Measurements from ENCODE around the gene FEM1B. TPM values are rescaled to one million over a fixed set of nuclear protein-coding genes. Genes with fewer than 3 reads are reported as not detected.

The FEM1B gene
- total and polyA plus RNA-seq, 2 of the 8 experiments (the other 6 are each of a cell fraction or from before 2014, with no cell fraction given) = 36.1 to 83.8 TPM

DNA sequence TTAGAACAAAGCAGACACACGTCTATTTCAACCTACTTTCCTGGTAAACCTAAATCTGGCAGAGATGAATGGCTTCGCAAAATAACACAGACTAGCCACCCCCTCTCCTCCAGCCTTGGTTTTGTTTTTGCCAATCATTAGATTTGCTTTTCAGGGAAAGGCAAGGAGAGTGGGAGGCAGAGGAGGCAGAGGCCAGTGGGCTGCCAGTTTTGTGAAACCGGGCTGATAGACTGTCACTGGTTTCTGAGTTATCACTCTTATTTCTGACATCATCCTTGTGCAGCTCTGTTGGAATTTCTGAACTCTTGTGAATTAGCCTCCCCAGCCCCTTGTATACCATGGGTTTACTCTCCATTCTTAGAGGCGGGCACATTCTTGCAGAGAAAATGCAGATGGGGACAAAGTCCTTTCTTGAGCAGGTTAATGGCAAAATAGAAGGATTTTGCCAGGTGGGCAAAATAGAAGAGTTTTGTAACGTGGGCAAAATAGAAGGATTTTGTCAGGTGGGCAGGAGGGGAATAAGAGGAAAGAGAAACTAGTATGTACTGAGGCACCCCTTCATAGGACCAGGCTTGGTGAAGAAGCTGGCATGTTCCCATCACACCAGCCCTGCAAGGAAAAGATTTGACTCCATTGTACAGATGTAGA lies 3.2 kb upstream of the FEM1B start (continued):
- TF ChIP-seq MAX (IDR thresholded peaks at IDR 0.05) (no peak), SIX5 (IDR thresholded peaks at IDR 0.05; ENCODE audit: low read depth, low read length) (no peak), CHD1 (IDR thresholded peaks at IDR 0.05; ENCODE audit: low read depth, low read length) (no peak), SP4 (IDR thresholded peaks at IDR 0.05; ENCODE audit: low read length) (no peak), KDM4A (IDR thresholded peaks at IDR 0.05; ENCODE audit: low read depth, low read length, severe bottlenecking) (no peak)
- TF ChIP-seq, protein P1, sequence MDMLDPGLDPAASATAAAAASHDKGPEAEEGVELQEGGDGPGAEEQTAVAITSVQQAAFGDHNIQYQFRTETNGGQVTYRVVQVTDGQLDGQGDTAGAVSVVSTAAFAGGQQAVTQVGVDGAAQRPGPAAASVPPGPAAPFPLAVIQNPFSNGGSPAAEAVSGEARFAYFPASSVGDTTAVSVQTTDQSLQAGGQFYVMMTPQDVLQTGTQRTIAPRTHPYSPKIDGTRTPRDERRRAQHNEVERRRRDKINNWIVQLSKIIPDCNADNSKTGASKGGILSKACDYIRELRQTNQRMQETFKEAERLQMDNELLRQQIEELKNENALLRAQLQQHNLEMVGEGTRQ (IDR thresholded peaks at IDR 0.05; ENCODE audit: low read length) = no peak

Measured in H1 (cell line).